ENCODE results near the gene PADI2.

DNA sequence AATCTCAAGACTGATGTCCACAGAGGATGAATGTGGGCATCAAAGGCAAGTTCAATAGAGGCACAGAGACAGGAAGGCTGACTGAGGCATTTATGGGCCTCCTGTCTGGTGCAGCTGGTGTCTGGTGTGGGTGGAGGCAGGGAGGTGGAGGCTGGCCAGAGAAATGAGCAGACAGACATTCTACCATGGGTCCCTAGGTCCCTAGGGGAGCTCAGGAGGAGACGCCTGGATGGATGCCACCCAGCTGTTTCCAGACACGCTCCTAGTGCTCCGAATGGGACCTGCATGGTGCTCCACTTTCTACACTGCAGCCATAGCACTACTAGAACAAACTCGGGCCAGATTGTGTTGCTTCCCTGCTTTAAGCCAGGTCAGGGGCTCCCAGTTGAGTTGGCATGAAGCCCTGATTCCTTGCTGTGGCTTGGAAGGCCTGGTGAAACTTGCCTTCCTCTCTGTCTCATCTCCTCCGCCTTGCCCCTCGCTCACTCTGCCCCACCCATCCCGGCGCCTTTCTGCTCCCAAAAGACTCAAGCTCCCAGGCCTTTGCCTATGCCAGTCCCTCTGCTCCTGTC lies 25.3 kb downstream of the PADI2 start:
- TF ChIP-seq, protein P1, sequence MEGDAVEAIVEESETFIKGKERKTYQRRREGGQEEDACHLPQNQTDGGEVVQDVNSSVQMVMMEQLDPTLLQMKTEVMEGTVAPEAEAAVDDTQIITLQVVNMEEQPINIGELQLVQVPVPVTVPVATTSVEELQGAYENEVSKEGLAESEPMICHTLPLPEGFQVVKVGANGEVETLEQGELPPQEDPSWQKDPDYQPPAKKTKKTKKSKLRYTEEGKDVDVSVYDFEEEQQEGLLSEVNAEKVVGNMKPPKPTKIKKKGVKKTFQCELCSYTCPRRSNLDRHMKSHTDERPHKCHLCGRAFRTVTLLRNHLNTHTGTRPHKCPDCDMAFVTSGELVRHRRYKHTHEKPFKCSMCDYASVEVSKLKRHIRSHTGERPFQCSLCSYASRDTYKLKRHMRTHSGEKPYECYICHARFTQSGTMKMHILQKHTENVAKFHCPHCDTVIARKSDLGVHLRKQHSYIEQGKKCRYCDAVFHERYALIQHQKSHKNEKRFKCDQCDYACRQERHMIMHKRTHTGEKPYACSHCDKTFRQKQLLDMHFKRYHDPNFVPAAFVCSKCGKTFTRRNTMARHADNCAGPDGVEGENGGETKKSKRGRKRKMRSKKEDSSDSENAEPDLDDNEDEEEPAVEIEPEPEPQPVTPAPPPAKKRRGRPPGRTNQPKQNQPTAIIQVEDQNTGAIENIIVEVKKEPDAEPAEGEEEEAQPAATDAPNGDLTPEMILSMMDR (IDR thresholded peaks at IDR 0.05), result no peak
- TF ChIP-seq EP300 (IDR thresholded peaks at IDR 0.05) (no peak), POLR2A (IDR thresholded peaks at IDR 0.05) (no peak), POLR2AphosphoS5 (IDR thresholded peaks at IDR 0.05) (no peak)

All from upper lobe of left lung (tissue), 4 donors.